ENCODE data around the gene DCAKD.

The DCAKD gene

DNA sequence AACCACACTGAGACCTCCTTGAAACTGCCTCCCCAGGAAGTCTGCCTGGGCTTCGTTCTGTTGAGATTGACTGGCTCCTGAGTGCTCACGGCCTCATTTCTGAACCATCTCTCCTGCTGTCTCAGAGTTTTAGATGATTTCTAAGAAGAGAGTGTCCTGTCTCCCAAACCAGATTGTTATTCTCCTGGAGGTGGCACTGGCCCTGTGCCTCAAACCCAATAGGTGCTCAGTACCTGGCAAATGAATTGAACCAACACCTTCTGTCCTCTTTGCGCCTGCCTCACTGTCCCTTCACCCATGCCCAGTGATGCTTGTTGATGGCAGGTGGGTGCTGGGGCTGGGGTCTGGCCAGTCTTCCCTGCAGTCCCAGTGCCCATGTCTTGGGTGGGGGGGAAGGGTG is 47.0 kb downstream of the DCAKD start:
- no peak for DNase-seq (ENCODE audit: low read depth in 2 of 2)

DNA sequence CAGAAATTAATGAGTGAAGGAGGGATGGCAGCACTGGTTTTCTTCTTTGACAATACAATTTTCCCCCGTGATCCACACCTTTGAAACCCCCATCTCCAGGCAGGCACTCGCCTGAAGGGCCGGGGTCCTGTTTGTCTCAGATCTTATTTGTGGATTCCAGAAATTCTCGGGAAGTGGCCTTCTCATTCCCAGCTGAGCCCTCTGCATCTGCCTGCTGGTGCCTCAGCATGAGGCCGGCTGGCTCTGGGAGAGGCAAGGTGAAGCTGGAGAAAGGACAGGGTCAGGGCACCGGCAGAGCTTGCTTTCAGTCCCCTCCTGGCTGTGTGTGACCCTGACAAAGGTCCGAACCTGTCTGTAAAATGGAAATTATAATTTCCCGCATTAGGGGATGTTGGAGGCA is 47.6 kb downstream of the DCAKD start:
- no peak for DNase-seq (ENCODE audit: low read depth in 2 of 2)

DNA sequence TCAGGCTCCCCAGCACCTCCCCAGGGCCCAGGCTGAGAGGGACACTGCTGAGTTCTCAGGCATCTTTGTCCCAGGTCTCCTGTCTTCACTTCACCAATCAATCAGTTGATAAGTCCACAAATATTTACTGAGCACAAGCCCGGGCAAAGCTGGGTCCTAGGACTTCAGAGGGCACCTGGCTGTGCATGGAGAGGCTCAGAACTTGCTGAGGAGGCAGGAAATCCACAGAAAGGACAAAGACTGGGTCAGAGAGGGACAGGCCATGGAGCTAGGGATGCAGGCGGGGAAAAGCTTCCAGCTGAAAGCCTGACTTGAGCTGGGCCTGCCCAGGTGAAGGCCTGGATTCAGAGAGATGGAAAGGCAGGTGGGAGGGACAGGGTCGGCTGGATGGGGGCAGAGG is 50.1 kb downstream of the DCAKD start:
- no peak for DNase-seq (ENCODE audit: low read depth in 2 of 2)

DNA sequence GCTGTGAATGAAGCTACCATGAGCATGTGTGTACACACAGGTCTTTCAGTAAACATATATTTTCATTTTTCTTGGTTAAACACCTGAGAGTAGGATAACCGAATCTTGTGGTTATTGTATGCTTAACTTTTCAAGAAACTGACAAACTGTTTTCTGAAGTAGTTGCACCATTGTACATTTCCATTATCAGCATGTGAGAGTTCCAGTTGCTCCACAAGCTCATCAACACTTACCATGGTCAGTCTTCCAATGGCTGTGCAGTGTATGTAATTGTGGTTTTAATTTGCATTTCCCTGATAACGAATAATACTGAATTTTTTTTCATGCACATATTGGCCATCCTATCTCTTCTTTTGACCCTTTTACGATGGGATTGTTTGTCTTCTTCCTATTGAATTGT is 52.0 kb downstream of the DCAKD start:
- no peak for DNase-seq (ENCODE audit: low read depth in 2 of 2)

DNA sequence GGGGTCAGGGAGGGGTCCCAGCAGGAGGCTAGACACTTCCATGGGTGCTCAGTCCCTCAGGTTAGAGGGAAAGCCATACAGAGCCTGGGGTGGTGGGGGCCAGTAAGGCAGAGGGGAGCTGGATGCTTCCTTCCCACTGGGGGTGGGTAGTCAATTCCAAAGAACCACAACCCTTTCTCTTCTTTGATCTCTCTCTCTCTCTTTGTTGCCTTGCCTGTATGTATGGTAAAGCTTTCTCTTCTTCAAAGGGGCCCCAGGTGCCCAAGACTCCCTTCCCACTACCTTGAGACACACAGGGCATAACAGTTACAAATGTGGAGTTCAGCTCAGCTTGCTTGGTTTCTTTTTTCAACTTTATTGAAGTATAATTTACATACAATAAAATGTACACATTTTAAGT is 52.8 kb downstream of the DCAKD start:
- DNase-seq (ENCODE audit: low read depth in 2 of 2), result no peak

DNA sequence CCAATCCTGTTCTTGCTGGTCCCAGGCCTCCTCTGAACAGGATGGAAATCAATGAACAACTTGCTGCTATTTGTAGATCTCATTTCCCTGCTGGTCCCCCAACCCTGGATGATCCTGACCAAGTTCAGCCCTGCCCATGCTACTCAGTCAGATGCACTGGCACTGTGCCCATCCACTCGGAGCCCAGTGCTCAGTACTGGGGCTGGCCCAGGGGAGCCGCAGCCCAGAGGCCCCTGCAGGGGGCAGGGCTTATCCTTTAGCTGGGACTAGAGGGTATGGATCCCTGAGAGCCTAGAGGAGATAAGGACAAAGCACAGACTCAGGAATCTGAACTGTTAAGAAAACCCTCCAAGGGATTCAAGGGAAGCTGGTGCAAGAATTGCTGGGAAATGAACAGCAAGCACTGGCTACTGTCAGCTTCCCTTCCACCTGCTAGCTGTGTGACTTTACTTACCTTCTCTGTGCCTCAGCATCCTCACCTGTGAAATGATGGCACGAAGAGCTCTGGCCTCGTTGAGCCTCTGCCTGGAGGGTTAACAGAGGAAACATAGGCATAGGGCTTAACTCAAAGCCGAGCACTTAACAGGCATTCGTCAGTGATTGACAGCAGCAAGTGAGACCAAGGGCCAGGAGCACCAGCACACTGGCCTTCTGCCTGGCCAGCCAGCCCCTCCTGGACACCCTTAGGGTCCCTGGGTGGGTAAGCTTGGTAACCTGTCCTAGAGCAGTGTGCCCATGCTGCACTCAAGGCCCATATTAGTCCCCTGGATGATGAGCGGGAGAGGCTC is 53.5 kb downstream of the DCAKD start:
- DNase-seq (ENCODE audit: low read depth in 2 of 2), result no peak

DNA sequence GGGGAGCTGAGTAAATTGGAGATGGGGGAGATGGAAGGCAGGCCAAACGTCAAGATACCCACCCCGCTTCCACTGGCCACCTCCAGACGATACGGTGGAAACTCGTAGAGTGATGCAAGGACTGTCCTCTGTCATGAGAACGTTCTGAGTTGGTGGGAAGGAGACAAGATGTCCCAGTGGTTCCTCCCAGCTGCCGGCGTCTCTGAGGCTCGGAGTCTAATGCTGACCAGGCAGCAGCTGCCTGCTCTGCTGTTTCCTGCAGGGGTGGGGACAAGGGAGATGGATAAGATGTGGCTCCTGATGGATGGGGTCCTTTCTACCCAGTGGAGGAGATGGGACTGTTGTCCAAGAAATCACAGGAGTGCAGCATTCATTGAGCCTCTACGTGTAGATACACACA is 55.1 kb downstream of the DCAKD start:
- DNase-seq (ENCODE audit: low read depth in 2 of 2), result no peak

DNA sequence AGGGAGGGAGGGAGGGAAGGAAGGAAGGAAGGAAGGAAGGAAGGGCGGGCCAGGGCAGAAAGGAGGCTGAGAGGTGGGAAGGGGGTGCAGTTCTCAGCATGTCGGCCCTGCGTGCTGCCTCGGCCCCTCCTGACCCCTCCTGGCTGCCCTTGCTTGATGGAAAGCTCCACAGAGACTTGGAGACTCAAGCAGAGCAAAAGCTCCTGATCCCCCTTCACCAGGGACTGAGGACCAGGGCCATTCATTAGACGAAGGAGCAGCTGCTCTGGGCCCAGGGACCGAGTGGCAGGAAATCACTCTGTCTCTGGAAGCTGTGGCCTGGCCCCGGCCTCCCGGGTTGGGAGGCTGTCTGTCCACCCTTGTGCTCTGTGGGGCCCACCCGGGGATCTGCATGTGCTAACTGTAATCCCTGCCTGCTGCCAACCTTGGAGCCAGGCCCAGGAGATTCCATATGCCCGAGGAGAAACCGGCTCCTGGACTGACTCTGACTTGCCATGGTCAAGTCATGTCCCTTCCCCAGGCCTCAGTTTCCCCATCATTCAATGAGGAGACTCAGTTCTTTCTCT is 55.9 kb downstream of the DCAKD start:
- DNase-seq (ENCODE audit: low read depth in 2 of 2), result no peak

DNA sequence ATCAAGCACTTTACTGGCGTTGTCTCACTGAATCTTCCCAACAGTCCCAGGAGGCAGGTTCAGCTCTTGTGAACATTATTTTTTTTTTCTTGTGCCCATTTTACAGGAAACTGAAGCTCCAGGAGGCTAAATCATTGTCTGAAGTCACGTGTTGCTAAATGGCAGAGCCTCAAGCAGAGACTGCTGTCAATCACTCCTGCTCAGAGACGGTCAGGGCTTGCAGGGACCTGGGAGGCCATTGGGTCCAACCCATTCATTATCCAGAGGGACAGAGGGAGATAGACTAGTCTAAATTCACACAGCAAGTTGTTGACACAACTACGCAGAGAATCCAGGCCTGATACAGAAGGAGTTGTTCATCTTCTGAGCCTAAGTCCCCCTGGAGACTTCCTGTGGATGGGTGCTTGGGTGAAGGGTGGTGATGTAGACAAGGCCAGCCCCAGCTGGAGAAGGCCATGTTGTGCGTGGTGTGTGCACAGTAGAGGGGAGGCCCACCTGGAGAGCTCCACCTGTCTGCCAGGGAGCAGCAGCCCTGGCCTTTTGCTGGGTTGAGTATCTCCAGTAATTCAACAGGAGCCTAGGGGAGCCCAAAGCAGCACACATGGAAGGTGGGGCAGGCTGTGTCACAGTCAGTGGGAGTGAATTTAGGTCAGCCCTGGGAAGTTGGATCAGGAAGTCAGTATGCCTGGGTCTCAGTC is 59.0 kb downstream of the DCAKD start:
- DNase-seq (ENCODE audit: low read depth in 2 of 2), result no peak

DNA sequence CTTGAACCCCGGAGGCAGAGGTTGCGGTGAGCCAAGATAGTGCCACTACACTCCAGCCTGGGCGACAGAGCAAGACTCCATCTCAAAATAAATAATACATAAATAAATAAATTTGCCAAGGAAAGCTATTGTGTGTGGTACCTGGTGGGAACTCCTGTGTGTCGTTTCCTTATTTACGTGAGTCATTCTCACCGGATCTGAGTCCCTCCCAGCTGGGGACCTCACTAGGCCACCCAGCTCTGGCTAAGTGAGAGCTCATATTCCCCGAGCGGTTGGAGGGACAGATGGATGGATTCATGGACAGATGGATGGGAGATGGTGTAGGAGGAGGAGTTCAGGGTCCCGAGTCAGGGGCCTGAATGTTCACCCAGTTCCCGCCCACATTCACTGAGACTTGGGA is 60.4 kb downstream of the DCAKD start:
- no peak for DNase-seq (ENCODE audit: low read depth in 2 of 2)

DNA sequence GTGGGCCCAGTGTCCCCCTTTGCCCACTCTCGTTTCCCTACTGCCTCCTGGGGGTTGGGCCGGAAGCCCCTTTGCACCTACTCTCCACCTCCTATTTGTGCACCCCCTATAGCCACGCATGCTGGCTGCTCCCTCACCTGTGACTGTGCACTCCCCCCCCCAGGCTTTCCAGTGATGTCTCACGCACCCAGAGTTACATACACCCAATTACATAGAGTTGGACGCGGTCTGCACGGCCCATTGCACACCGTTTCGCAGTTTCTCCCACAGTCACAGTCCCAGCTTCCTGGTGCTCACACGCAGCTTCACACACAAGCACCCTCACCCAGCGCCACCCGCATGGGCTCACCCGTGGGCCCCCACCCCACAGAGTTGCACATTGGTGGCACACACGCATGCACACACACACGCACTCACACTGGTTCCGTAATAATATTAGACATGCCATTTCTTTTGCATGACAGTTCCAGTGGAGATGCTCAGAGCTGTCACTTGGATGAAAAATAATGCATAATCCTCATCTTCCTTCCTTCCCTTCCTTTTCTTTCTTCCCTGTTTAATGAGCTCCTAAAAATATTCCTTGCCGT is 61.8 kb downstream of the DCAKD start:
- no peak for DNase-seq (ENCODE audit: low read depth in 2 of 2)

DNA sequence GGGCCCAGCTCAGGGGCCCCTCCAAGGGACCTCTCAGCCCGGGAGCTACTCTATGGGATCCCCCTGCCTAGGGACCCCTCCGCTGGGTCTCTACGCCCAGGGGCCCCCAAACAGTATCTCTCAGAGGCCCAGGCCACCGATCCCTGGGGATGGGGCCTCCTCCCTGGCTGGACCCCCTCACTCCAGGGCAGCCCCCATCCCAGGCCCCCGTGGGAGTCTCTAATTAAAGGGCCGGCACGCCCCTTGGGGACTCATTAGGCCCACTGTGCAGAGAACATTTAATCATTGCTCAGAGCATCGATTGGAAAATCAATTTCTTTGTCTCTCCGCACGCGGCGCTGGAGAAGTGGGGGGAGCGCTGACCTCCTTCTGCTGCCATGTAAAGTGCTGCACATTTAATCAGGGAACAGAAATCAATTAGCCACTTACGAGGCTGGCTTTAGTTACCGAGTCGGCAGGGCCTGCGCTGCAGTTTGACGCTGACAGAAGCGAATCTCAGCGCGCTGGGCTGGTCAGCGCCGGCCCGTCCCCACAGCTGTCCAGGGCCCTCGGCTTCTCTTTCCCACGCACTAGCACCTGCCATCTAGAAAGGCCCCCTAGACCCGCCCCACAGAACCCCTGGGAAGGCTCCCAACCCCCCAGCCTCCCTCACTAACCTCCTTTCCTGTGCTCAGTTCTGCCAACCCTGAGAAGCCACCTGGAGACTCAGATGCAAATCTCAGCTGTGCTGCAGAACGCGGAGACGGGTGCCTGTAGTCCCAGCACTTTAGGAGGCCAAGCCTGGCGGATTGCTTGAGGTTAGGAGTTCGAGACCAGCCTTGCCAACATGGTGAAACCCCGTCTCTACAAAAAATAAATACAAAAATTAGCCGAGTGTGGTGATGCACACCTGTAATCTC is 63.1 kb downstream of the DCAKD start:
- DNase-seq (ENCODE audit: low read depth in 2 of 2), result no peak

DNA sequence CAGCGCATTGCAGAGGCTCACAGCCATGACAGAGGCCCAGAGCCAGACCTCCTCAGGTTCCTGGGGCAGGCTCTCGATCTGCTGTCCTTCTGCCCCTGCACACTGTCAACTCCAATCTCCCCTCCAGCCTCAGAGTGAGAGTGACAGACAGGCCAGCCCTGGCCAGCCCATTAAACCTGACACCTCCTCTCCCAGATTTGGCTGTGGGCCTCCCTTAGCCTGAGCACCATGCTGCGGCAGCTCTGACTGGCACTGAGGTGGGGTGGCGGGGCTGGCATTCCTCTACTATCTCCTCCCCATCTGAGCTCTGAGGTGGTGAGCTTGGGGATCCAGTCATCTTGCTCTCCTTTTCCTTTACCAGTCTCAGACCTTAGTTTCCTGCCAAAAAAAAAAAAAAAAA is 67.9 kb downstream of the DCAKD start:
- DNase-seq (ENCODE audit: low read depth in 2 of 2), result no peak

DNA sequence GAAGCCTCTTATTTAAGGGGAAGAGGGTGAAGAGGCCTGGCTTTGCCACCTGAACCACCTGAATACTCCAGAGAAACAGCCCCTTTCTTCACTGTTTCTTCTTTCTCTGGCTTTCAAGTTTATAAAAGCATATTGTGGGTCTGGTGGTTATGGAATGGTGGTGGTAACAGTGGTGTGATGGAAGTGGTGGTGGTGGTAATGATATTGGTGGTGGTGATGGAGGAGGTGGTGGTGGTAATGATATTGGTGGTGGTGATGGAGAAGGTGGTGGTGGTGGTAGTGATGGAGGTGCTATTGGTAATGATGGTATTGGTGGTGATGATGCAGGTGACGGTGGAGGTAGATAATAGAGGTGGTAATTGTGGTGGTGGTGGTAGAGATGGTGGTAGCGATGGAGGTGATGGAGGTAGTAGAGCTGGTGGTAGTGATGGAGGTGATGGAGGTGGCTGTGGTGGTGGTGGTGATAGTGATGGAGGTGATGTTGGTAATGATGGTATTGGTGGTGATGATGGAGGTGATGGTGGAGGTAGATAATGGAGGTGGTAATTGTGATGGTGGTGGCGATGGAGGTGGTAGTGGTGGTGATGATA is 69.2 kb downstream of the DCAKD start:
- DNase-seq (ENCODE audit: low read depth in 2 of 2), result no peak

DNA sequence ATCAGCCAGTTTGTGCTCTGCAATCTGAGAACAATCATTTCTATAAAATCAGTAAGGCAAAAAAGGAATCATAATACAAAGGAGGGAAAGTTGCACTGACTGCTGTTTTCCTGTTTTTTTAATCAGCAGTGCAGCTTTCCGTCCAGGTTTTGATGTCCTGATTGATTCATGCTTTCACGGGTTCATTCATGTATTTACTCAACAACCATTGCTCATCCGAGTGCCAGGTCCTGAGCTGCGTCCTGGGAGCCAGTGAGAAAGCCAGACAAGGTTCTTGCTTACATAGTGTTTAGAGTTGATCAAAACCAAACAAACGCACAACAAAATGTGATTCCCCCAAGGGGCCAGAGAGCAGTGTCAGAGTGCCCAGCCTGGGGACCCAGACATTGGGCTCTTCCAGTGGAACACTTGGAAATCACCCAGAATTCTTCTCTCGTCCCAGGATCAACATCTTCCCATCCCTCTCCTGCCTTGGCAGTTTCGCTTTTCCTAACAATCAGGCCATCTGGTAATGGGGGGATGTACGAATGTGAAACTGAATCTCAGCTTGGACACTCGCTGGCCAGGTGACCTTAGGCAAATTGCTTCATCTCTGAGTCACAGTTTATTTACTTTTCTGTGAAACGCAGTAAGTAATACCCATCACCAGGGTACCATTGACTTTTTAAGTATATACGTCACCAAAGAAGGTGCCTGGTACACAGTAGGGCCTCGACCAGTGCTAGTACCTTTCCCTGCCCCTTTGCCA is 70.0 kb downstream of the DCAKD start:
- DNase-seq (ENCODE audit: low read depth in 2 of 2), result no peak

DNA sequence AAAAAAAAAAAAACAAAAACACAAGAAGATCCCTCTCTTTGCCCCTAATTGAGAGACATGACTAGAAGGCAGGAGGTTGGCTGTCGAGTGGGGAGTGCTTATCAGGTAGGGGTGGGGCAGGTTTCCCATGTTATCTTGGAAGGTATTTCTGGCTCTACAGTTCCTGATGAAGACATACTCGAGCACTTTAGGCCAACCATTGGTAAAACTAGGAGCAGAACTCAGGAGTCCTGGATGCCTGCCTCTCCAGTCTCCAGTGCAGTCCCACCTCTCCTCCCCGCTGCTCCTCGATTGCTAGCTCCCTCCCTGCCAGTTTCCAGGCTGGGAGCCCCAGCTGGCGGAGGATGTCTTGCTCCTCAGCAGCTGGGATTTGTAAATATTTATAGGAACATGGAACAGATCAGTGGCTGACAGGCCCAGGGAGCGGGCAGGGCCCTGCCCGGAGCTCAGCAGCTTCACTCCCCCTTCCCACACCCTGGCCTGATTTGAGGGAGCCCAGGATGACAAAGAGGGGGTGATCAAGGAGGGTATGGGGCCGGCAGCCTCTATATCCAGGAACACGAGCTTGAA is 71.9 kb downstream of the DCAKD start:
- DNase-seq (ENCODE audit: low read depth in 2 of 2), result no peak

DNA sequence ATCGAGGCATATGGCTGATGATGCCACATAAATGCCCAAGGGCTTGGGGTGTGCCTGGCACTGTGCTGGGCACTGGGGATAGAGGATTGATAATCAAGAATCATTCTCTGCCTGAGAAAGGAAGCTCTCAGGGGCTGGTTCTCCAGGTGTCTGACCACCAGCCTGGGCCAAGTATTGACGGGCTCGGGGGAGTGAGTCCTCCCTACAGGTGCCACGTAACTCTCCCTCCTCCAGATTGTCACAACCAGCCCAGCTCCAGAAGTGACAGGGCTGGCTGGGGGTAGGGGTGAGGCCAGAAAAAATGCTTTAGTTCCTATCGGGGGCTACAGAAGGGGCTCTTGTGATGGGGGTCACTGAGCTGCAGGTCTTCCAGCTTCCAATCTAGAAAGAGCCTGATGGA is 72.6 kb downstream of the DCAKD start:
- no peak for DNase-seq (ENCODE audit: low read depth in 2 of 2)

DNA sequence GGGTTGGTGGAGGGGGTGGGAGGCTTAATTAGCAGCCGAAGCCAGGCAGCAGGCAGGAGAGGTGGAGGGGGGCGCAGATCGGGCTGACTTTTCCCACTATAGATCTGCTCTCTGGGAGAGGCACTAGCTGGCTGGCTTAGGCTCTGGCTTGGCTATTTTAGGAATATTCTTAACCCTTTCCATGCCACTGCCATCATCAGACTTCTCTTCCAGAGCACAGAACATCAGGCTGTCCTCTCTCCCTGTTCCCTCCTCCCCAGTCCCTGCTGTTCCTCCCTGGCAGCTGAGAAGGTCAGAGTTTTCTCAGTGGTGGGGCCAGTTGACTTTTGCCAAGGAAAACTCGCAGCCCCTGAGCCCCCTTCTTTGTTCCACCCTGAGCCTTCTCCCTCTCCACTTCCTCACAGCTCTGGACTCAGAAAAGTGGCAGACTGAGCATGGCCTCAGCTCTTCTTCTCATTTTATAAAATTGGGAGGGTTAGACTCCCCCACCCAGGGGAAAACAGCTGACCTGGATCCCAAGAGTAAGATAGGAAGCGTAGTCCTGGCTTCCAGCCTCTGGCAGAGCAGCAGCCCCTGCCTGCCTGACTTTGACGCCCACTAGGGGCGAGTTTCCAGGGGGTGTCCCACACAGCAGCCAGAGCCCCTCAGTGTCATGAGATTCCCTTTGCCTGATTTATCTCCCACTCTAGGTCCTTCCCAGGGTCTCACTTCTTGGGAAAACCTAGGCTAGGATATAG is 73.5 kb downstream of the DCAKD start:
- no peak for DNase-seq (ENCODE audit: low read depth in 2 of 2)

DNA sequence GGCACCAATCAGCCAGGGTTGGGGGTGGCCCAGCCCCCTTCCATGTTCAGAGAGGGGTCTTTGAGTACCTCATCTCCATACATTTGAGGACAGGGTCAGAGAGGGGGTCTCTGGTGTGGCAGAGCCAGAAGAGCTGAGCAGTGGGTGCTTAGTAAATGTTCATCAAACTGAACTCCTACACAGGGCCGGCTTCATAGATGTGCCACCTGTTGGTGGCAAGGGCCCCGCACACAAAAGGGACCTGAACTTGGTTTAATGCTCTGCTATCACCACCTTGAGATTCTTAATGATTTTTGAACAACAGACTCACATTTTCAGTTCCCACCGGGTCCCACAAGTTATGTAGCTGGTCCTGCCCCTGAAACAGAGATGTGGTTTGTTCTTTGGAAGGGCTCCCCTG is 74.4 kb downstream of the DCAKD start:
- DNase-seq (ENCODE audit: low read depth in 2 of 2), result no peak

DNA sequence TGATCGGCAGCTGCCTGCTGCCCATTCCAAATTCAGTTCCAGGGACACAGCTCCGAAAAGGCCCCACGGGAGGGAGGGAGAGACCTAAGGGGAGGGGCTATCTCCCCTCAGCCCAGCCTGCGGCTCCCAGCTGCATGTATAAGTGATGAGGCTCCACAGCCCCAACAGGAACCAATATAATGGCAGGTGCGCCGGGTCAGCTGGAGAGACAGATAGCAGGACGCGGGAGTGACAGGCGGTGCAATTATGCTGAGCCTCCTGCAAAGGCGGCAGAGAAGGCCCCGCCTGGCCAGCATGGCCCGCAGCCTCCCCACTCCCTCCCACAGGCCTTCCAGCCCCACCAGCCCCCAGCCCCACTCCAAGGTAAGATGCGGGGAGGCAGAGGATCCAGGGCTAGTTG is 75.2 kb downstream of the DCAKD start:
- DNase-seq (ENCODE audit: low read depth in 2 of 2), result no peak
